HG03354 (cell line): ENCODE data around the gene LRRC8E.

Source experiments
- ATAC-seq: cut with Tn5 transposase; IDR thresholded peaks from one replicate; pipeline ENCODE4 v1.9.1; 2021; ENCODE audit warnings: mild to moderate bottlenecking; ENCODE audit not compliant: unreplicated experiment, poor library complexity, severe bottlenecking

LRRC8E gene

GRCh38 chr19:7888145-7888825, at the start of gene LRRC8E:
TSS of gene LRRC8E (plus strand) at chr19:7888510. CDS start at chr19:7895604, 7,094 bp downstream.
- ATAC-seq = no peak

- ATAC-seq = no peak
Measured at GRCh38 chr19:7839476-7839875, 48.8 kb upstream of the LRRC8E start.

DNA sequence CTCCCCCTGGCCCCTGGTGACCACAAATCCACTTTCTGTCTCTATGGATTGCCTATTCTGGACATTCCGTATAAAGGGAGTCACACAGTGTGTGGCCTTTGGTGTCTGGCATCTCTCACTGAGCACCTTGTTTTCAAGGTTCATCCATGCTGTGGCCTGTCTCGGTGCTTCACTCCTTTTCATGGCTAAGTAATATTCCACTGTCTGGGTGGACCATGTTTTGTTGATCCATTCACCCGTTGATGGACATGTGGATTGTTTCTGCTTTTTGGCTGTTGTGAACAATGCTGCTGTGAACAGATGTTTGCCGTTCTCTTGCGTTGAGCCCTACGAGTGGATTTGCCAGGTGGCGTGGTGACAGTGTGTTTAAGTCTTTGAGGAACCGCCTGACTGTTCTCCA, 47.7 kb upstream of the LRRC8E start:
- no peak for ATAC-seq

DNA sequence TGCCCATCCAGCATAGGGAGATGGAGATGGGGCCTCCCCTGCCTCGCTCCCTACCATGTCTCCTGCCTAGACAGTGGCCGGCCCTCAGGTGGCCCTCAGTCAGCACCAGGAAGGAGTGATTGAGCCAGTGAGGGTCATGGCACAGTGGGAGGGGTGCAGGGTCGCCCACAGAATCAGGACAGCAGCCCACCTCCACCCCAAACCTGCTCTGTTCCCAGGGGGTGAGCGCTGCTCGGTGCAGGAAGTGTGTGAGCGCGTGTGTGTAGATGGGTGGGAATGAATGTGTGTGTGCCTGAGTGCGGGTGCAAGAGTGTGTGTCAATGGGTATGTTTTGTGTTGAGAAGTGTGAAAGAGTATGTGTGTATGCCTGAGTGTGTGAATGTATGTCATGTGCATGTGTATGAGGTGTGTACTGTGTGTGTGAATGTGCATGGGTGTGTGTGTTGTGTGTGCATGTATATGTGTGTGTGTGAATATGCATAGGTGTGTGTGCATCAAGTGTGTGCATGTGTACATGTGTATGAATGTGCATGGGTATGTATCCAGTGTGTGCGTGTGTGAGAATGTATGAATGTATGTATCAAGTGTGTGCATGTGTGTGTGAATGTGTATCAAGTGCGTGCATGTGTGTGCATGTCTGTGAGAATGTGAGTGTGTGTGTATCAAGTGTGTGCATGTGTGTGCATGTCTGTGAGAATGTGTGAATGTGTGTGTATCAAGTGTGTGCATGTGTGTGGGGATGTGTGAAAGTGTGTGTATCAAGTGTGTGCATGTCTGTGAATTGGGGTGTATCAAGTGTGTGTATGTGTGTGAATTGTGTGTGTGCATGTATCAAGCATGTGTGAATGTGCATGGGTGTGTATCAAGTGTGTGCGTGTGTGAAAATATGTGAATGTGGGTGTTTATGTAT, 46.3 kb upstream of the LRRC8E start:
- ATAC-seq = no peak

DNA sequence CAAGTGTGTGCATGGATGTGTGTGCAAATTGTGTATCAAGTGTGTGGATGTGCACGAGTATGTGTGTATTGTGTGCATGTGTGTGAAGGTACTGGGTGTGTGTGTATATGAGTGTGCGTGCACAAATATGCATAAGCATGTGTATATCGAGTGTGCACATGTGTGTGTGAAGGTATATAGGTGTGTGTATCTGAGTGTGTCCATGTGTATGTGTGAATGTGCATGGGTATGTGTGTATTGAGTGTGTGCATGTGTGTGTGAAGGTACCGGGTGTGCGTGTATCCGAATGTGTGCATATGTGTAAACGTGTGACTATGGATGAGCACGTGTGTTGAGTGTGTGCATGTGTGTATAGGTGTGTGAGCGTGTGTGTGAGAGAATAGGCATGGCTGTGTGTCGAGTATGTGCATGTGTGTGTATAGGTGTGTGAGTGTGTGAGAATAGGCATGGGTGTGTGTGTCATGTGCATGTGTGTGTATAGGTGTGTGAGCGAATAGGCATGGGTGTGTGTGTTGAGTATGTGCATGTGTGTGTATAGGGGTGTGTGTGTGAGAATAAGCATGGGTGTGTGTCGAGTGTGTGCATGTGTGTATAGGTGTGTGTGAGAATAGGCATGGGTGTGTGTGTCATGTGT, 45.5 kb upstream of the LRRC8E start:
- no peak for ATAC-seq

DNA sequence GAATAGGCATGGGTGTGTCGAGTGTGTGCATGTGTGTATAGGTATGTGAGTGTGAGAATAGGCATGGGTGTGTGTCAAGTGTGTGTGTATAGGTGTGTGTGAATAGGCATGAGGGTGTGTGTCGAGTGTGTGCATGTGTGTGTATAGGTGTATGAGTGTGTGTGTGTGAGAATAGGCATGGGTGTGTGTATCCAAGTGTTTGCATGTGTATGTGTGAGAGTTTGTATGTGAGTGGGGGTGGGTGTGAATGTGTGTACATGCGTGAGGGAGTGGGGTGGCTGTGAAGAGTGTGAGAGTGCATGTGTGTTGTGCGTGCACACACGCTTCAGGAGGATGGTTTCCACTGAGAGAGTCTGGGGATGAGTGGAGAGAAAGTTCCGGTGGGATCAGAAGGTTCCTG, 44.8 kb upstream of the LRRC8E start:
- no peak for ATAC-seq

DNA sequence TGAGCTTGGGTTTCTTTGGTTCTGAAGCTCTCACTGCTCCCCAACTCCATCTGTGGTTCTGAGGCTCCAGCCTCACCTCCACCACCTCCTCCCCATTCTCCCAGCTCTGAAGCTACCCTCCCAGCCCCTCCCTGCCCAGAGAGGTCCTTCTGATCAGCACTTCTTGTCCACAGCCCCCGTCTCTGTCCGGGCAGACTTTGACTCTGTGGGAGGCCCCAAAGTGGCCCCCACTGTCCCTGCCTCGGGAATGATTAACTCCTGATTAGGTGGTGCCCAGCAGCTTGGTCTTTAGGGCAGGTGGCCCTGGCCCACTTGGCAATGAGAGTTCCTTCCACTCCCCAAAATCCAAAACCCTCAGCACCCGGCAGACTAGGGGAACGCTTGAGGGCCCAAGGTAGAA, 43.9 kb upstream of the LRRC8E start:
- no peak for ATAC-seq

- ATAC-seq = no peak
Measured at GRCh38 chr19:7844951-7845350, 43.4 kb upstream of the LRRC8E start.

DNA sequence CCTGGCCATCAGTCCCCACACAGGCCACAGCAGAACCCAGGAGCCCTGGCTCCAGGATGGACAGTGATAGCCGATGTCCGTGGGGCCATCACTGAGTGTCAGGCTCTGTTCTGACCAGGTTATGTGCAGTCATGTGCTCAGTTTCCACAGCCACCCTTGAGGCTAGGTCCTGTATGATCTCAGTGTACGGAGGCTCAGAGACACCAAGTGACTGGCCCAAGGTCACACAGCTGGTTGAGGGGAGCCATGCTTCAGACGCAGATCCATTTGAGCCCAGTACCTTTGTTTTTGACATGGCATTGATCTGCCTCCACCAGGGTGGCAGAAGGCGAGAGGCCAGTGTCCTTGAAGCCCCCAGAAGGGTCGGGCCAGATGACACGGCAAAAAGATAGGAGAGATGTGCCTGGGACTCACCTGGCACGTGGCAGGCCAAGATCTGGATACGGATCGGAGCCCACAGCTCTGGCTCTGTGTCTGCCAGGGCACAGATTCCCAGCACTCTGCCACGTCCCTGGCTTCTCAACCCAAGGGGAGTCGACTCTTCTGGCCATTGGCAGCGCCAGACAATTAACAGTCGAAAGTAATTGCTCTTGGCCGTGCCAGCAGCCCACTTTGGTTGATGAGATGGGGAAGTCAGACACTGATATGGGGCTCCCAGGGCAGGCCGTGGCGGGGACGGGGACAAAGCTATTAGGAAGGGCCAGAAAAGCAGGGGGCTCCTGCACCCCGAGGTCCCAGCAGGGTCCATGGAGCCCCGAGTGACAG, 42.7 kb upstream of the LRRC8E start:
- no peak for ATAC-seq

GRCh38 chr19:7846155-7846646, 42.1 kb upstream of the LRRC8E start:
- no peak for ATAC-seq

GRCh38 chr19:7847664-7848063, 40.6 kb upstream of the LRRC8E start:
- ATAC-seq = no peak

DNA sequence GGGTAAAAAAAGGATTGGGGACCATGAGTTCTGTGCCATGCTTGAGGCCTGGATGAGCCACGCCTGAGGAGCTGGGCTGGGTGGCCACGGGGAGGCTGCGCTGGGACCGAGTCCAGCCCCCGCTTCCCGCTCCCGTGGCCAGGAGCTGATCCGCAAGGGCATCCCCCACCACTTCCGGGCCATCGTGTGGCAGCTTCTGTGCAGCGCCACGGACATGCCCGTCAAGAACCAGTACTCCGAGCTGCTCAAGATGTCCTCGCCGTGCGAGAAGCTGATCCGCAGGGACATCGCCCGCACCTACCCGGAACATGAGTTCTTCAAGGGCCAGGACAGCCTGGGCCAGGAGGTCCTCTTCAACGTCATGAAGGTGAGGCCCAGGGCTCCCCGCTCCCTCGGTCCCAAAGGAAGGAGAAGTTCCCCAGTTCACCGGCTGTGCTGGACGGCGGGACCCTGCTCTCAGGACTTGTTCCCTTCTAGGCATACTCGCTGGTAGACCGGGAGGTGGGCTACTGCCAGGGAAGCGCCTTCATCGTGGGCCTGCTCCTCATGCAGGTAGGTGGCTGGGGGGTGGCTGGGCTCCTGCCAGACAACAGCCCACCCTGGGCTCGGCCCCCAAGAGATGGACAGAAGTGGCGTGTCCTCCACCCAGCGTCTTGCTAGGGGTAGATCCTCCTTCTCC, 39.4 kb upstream of the LRRC8E start:
- no peak for ATAC-seq

- no peak for ATAC-seq
Measured at GRCh38 chr19:7849631-7849999, 38.7 kb upstream of the LRRC8E start.

DNA sequence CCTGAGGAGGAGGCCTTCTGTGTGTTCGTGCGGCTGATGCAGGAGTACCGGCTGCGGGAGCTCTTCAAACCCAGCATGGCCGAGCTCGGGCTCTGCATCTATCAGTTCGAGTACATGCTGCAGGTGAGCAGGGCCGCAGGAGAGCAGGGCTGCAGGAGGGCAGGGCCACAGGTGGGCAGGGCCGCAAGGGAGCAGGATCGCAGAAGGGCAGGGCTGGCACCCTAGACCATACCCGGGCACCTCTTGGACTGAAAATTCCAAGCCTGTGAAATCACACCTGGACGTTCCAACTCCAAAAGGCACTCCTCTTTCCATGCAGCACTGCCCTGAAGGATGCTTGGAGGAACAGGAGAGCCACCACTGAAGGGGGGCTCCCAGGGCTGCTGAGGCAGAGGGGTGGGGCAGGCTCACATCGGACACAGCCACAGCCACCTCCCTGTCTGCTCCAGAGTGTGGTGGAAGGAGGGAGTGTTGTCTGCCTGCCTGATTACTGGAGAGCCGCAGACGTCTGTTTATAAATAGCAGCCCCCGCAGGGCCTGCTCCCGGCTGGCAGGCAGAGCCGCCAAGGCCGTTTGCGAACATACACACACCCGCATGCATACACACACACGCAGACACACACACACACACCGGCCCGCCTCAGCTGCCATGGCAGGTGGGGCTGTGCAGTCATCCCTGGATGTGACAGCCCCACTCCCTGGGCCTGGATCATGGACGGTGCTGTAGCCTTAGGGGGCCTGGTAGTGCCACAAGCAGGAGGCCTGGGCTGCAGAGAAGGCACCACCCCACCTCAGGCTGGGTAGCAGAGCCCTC, 38.1 kb upstream of the LRRC8E start:
- ATAC-seq = no peak

GRCh38 chr19:7850945-7851622, 37.2 kb upstream of the LRRC8E start:
- ATAC-seq = no peak

DNA sequence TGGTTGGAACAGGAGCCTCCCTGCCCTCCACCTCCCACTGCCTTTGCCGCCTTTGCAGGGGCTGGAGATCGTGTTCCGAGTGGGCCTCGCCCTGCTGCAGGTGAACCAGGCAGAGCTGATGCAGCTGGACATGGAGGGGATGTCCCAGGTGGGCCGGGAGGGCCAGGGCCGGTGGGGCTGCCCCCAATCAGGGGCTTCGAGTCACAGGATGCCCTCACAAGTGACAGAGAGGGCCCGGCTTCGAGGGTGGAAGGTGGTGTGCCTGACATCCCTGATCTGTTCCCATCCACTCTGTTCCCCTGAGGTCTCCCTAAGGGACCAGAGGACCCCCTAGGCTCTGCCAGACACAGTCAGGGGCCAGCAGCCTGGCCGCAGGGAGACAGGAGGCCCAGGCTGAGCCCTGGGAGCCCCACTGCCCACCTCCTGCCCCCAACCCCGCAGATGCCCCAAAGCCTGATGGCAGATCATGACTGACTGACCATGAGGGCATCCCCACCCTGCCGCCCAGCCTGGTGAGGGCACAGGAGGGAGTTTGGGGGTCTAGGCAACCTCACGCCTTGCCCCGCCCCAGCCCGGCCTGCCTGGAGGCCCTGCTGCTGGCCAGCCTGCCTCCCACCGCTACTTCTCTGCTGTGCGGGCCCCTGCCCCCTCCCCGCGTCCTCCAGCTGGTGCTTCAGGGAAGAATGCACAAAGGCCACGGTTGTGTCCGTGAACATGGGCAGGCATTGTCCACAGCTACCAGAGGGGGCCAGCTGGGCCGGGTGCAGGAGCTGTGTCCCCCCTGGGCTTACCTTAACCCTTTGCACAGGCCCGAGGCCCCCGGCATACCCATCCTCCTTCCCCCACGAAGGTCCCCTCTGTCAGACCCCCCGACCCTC, 36.4 kb upstream of the LRRC8E start:
- no peak for ATAC-seq
